HG02943 (cell line): ENCODE results near the gene SIGLEC11.
"Not testable (repeated sequence)": the region's sequence is repeated elsewhere in the genome, so short reads cannot be mapped to it uniquely, and the experiment has no call there.

Experiments used
- ATAC-seq: cut with Tn5 transposase; IDR thresholded peaks from one replicate; pipeline ENCODE4 v1.9.1; 2021; ENCODE audit warnings: mild to moderate bottlenecking, low read depth, moderate library complexity; ENCODE audit not compliant: unreplicated experiment

Gene SIGLEC11, protein sequence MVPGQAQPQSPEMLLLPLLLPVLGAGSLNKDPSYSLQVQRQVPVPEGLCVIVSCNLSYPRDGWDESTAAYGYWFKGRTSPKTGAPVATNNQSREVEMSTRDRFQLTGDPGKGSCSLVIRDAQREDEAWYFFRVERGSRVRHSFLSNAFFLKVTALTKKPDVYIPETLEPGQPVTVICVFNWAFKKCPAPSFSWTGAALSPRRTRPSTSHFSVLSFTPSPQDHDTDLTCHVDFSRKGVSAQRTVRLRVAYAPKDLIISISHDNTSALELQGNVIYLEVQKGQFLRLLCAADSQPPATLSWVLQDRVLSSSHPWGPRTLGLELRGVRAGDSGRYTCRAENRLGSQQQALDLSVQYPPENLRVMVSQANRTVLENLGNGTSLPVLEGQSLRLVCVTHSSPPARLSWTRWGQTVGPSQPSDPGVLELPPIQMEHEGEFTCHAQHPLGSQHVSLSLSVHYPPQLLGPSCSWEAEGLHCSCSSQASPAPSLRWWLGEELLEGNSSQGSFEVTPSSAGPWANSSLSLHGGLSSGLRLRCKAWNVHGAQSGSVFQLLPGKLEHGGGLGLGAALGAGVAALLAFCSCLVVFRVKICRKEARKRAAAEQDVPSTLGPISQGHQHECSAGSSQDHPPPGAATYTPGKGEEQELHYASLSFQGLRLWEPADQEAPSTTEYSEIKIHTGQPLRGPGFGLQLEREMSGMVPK

DNA sequence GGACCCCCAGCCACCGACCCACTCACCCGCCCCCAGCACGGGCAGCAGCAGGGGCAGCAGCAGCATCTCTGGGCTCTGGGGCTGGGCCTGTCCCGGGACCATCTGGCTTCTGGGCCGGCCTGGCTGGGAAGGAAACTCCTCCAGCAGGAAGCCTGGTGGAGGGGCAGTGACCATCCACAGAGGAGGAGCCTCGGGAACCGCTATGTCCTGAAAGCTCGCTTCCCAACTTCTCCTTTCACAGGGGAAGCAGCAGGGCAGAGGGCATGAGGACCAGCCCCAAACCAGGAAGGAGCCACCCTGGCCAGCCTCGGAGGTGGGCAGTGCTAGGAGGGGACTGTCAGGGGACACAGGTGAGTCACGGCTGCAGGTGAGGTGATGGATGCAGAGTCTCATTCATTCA, at the start of gene SIGLEC11:
TSS of gene SIGLEC11 (minus strand) at position 193 of the 400 bp plus-strand sequence. CDS start at position 102, 91 bp downstream.
- not testable (repeated sequence) for ATAC-seq

DNA sequence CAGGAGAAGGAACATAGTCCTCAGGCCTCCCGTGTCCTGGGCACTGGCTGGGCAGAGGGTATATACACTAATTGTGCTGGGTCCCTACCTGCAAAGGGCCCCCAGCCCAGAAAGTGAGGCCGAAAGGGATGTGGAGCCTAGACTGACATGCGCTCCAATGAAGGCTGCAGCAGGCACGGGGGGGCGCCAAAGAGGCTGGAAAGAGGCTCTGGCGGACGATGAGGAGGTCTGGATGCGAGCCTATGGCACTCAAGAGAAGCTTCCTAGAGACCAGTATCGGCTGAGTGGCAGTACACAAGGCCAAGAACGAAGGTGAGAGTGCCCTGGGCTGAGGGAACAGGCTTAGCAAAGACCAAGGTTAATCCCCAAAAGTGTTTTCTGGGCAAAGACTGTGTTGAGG, 47.6 kb upstream of the SIGLEC11 start:
- no peak for ATAC-seq

DNA sequence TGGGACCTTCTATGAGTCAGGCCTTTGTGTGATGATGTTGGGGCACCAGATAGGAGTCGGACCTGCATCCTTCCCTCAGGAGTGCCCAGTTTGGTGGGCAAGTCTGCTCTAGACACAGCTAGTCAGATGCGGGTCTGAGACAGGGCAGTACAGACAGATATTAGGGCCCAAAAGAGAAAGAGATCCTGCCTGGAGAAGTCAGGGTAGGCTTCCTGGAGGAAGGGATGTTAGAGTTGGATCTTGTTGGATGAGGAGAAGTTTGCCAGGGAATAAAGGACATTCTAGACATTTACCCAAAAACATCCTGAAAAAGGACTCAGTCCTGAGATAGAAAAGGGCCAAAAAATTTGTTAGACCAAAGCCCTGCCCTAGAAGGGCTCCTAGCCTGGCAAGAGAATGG, 47.0 kb upstream of the SIGLEC11 start:
- ATAC-seq: no peak

DNA sequence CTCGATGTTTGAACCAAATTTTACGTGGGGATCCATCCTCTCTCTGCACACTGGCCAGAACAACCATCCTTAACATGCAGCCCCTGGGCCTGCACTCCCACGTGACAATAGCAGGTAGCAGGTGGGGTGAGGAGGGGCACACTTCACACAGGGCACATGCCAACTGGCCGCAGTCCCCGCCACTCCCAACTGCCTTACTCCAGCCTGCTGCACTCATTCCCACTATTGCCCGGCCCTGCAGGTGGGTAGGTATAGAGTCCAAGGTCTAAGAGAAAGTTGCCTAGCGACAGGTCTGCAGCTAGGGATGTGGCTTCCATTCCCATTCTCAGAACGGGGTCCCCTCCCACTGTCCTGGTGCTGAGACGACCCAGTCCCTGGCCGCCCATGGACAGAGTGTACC, 46.2 kb upstream of the SIGLEC11 start:
- ATAC-seq: no peak

DNA sequence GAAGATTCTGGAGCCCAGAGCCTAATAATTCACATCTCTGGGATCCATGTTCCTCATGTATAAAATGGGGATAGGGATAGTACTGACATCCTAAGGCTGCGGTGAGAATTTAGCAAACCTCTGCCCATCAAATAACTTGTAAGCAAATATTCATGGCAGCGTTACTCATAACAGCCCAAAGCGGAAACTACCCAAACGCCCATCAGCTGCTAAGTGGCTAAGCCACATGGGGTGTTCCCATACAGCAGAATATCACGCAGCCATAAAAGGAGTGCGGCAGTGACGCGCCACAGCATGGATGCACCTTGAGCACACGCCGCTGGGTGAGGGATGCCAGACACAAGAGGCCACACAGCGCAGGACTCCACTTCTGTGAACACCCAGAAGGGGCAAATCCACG, 44.5 kb upstream of the SIGLEC11 start:
- no peak for ATAC-seq

DNA sequence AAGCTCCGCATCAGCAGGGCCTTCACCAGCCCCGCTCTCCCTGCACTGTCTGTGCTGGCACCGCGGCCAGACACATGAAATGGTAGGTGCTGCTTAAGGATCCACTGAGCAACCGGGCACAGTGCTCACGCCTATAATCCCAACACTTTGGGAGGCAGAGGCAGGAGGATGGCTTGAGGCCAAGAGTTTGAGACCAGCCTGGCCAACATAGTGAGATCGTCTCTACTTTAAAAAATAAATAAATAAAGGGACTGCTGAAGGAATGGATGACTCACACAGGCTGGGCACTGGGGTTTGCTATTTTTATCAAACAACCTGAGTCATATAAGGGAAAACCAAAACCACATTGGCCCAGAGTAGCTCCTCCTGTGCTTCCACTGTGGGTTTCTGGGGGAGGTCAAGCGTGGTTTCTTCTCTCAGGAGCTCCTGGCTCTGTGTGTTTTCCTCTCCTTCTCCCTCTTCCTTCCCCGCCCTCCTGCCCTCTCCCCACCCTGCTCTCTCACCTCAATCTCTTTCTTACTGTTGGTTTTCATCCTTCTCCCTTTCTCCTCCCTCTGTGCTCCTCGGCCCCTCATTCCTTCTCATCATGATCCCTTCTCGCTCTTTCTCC, 42.9 kb upstream of the SIGLEC11 start:
- no peak for ATAC-seq

DNA sequence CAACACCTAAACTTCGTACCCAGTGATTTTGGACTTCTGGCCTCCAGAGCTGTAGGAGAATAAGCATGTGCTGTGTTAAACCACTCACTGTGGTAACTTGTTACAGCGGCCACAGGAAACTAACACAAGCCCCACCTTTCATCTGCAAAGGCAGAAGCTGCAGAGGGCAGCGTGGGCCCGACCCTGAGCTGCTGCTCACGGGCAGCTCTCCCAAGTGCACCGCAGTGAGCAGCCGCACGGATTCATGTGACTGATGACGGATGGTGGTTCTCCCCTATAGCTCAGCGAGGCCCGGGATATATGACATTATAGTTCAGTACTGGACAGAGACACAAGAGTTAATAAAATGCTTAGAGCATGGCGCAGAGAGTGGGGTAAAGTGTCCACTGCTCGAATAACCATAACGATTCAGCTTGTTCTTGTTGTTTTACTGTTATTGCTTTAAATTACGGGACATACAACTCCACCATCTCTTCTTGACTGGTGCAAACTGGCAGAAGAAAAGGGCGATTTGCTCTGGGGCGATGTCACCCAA, 42.3 kb upstream of the SIGLEC11 start:
- no peak for ATAC-seq

DNA sequence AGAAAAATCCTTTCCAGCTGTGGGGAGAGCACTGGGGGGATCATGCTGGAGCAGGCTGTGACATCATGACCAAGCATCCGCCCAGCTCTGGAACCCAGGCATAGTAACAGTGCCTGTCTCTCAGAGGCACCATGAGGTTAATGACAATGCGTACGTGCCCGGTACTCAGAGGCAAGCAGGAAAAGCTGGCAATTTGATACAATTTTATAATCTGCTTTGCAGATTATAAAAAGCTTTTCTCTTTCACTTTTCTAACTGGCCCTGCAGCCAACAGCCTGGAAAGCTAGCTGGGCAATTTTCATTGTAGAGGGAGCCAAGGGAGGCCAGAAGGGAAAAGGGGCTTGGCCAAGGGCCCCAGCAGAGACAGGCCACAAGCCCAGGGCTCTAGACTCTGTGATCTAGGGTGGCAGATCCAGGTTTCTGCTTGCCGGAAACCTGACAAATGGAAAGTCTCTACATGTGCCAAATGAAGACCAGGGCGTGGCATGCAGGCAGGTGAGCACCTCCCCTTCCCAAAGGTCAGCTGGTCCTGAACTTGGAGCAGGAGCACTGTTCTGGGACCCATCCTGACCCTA, 41.5 kb upstream of the SIGLEC11 start:
- no peak for ATAC-seq

DNA sequence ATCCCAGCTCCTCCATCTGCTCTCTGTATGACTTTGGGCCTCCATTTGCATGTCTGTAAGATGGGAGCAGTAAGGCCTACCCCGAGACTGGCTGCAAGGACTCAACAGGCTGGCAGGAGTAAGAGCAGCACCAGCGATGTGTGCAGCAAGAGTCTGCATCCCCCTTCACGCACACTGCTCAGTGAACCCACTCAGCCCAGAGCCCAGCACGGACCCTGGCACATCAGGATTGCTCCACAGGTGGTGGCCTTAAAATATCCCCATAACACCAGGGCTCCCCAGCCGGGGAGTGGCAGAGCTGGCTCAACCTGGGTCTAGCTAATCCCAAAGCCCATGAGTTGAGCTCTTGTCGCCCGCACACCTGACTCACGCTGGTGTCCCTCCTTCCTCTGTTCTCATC, 40.8 kb upstream of the SIGLEC11 start:
- no peak for ATAC-seq

DNA sequence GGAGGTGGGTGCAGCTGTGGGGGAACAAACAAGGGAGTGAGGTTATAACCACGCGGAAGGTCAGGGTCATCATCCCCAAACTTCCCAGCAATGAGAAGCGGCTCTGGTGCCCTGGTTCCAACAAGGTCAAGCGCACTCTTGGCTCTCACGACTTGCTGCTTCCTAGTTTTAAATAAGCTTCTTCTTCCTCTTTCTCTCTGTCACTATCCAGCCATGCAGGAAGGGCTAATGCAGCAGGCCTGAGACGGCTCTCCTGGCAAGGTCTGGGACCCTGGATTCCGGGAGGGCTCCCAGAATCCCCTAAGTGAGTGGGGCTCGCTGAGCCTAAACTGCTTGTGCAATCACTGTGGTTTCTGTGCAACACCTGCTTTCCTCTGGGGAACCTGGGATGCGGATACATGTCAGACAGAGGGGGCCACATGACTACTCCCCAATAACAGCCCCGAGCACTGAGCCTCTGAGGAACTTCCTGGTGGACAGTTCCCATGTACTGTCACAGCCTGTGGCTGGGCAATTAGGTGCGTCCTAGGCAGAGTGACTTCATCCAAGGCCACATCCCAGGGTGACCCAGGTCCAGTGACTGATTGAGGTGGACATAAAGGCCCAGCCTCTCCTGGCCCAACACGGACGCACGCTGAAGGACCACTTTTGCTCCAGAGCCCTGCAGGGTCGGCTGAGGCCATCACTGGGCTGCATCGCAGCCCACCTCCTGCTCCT, 40.0 kb upstream of the SIGLEC11 start:
- ATAC-seq: no peak

DNA sequence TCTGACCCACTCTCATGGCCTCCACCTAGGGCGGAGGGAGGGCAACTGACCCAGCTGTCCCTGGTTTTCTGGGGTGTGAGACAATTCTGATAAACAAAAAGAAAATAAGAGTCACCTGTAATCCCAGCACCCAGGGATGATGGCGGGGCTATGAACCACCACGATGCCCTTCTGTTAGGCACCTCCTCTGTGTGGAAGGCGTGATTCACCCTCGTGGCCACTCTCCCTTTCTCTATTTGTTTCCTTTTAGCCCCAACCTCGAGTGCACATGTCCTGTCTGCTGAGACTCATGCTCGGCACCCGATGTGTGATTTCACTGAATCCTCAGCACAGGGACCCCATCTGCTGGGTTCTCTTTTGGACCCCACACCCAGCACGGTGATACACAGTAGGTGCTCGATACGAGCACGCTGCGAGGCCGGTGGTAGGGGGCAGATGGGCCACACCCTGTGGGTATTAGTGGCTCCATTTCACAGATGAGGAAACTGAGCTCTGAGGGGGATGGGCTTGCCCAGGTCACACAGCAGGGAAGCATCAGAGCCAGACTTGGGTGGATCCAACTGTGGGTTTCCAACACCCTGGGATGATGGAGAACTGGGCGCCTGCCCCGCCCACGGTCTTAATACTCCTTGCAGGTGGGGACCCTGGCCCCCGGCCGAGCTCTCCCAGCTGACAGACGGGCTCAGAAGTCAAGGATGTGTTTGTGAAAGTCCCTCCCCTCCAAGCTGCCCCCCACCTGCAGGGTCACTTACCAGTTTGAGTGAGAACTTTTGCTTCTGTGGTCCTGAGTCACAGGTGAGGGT, 39.3 kb upstream of the SIGLEC11 start:
- no peak for ATAC-seq

DNA sequence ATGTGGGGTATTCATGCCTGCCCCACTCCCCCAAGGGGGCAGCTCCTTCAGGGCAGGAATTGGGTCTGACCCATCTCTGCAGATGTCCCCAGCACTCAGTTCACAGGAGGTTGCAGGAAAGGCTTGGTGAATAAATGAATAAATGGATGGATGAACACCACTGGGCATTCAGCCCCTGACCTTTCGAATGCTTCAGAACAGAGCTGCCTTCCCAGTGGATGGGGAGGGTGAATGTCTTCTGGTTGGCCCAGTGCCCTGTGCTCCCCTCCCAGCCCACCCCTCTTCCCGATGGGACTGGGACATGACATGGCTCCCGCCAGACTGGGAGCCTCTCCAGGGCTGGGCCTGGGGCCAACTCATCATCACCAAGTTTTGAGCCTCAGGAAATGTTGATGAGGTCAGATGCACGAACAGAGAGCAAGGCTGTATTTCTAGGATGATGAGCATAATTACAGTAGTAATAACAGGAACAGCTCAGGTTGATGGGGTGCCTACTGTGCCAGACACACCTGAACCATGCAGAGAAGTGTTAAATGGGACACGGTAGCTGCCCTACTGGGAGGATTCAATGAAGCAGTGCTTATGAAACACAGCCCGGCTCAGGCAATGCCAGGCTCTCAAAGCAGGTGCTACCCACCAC, 38.5 kb upstream of the SIGLEC11 start:
- ATAC-seq: no peak

DNA sequence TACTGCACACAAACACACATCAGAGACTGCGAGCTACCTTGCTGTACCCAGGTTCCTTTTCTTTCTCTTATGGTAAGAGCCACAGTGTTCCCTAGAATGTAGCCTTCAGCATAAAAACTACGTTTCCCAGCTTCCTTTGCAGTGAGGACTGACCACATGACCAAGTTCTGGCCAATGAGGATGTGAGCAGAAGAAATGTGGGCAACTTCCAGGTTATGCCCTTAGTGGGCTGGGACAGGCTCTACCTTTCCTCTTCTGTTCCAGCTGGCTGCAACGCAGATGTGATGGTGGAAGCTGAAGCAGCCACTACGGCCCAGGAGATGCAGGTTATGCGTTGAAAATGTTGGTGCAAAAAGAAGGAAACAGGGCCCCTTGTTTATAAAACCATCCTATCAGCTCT, 36.7 kb upstream of the SIGLEC11 start:
- ATAC-seq: no peak

DNA sequence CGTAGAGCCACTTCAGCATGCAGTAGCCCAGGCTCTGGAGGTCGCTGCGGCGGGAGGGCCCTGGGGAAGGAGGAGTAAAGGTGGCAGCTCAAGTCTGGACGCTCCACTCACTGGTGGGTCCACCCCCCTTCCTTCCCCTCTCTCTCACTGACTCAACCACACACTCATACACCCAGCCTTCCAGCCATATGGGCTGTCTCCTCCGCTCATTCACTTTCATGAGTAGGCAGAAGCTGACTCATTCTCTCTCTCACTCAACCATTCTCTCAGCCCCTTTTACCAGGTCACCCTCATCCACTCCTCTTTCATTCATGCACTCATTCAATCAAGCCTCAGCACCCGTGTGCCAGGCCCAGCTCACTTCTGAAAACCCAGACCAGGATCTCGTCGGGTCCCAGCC, 27.5 kb upstream of the SIGLEC11 start:
- no peak for ATAC-seq

DNA sequence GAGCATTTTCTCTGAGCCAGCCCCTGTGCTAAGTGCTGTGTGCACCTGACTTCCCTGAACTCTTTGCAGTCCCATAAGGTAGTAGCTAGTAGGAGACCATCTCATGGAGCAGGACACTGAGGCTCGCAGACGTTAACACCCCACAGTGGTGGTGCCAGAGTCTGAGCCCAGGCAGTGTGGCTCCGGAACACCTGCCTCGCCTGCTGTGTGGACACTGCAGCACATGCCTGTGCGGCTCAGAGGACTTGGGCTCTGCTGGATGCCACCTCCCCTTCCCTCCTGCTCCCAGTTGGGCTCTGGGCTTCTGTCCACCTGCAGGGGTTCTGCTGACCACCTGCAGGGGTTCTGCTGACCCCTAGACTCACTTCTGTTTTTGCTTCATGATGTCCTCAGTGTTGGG, 27.0 kb upstream of the SIGLEC11 start:
- ATAC-seq: no peak

DNA sequence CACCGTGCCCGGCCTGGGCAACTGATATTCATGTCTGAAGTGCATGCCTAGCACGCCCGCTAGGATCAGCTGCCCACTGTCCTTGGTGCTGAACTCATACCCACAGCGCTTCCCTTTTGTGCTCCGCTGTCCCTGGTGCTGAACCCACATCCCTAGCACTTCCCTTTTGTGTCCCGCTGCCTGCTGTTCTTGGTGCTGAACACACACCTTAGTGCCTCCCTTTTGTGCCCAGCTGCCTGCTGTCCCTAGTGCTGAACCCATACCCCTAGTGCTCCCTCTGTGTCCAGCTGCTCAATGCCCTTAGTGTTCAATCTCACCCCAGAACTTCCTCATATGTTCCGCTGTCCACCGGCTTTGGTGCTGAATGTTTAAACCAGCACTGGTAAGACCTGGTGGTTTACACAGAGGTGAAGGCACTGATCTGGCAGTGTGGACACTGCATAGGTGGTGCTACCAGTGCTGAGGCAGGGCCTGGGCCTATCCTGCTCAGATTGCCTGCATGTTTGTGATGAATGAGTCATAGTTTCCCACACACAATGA, 26.3 kb upstream of the SIGLEC11 start:
- ATAC-seq: no peak

DNA sequence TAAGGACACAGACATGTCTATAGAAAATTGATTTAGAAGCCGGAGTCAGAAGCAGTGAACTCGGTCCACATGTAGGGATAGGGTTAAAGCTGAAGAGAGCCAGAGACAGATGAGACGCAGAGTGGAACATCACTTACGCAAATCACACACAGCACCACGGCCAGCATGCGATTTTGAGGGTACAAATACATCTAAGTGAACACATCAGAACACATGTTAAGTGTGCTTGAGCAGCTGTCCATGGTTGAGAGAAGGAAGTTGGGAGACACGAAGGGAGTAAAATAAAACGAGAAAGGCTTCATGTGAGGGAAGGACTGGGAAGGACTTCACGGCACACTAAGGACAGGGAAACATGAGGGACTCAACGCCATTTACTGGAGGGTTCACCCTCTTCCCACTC, 25.4 kb upstream of the SIGLEC11 start:
- no peak for ATAC-seq

DNA sequence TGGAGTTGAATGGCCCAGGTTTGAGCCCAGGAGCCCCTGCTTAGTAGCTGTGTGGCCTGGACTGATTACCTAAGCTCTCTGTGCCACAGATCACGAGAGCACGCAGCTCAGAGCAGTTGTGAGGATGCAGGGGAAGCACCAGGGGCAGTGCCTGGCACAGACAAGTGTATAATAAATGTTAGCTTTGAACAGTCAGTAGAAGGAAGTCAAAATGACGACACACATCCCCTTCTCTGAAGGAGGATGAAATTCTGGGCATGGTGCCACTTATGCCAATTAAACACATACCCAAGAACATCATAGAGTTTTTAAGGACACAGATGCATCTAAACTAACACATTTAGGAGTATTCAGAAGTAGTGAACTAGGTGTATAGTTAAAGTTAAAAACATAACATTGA, 24.9 kb upstream of the SIGLEC11 start:
- ATAC-seq: no peak

DNA sequence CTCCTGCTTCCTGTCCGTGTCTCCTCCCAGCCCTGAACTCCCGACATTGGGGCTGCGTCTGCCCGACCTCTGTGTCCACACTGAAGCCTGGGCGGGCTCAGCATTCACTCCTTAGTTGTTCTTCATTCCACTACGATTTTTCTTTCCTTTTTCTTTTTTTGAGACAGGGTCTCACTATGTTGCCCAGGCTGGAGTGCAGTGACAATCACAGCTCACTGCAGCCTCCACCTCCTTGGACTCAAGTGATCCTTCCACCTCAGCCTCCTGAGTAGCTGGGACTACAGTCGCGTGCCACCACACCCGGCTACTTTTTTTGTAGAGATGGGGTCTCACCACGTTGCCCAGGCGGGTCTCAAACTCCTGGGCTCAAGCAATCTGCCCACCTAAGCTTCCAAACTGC, 23.5 kb upstream of the SIGLEC11 start:
- ATAC-seq: no peak
